GM19372 (cell line): Measurements from ENCODE around the gene FOXL2.

Experiments
- ATAC-seq: cut with Tn5 transposase; IDR thresholded peaks from one replicate; pipeline ENCODE4 v1.9.1; 2021; ENCODE audit warnings: mild to moderate bottlenecking, low read depth, moderate library complexity; ENCODE audit not compliant: unreplicated experiment

Gene FOXL2

GRCh38 chr3:138945709-138946662 is 951 bp downstream of the FOXL2 start:
- no peak for ATAC-seq

GRCh38 chr3:138944929-138945708 is 1.8 kb downstream of the FOXL2 start:
- no peak for ATAC-seq

GRCh38 chr3:138944654-138944928 is 2.3 kb downstream of the FOXL2 start:
- ATAC-seq: no peak

- no peak for ATAC-seq
These were observed 2.9 kb downstream of the FOXL2 start for GRCh38 chr3:138943724-138944653.

GRCh38 chr3:138942861-138943623 is 3.9 kb downstream of the FOXL2 start:
- no peak for ATAC-seq

GRCh38 chr3:138942271-138942670 is 4.7 kb downstream of the FOXL2 start:
- no peak for ATAC-seq

- no peak for ATAC-seq
These were observed 5.6 kb downstream of the FOXL2 start for GRCh38 chr3:138941259-138941885.

- no peak for ATAC-seq
These were observed 6.5 kb downstream of the FOXL2 start for GRCh38 chr3:138940446-138940845.

- no peak for ATAC-seq
These were observed 7.2 kb downstream of the FOXL2 start for GRCh38 chr3:138939561-138940241.

- no peak for ATAC-seq
These were observed 7.9 kb downstream of the FOXL2 start for GRCh38 chr3:138938877-138939560.

- no peak for ATAC-seq
These were observed 8.7 kb downstream of the FOXL2 start for GRCh38 chr3:138938056-138938876.

- ATAC-seq: no peak
These were observed 9.3 kb downstream of the FOXL2 start for GRCh38 chr3:138937690-138938055.

- ATAC-seq: no peak
These were observed 9.9 kb downstream of the FOXL2 start for GRCh38 chr3:138936741-138937689.

GRCh38 chr3:138935863-138936740 is 10.8 kb downstream of the FOXL2 start:
- ATAC-seq: peak; percentile 59

- ATAC-seq: no peak
These were observed 11.5 kb downstream of the FOXL2 start for GRCh38 chr3:138935505-138935862.
